ENCODE results near the gene SMYD3.

SMYD3 gene

GRCh38 chr1:246515390-246516005 lies 8.4 kb upstream of the SMYD3 start:
- DNase-seq, result no peak

DNA sequence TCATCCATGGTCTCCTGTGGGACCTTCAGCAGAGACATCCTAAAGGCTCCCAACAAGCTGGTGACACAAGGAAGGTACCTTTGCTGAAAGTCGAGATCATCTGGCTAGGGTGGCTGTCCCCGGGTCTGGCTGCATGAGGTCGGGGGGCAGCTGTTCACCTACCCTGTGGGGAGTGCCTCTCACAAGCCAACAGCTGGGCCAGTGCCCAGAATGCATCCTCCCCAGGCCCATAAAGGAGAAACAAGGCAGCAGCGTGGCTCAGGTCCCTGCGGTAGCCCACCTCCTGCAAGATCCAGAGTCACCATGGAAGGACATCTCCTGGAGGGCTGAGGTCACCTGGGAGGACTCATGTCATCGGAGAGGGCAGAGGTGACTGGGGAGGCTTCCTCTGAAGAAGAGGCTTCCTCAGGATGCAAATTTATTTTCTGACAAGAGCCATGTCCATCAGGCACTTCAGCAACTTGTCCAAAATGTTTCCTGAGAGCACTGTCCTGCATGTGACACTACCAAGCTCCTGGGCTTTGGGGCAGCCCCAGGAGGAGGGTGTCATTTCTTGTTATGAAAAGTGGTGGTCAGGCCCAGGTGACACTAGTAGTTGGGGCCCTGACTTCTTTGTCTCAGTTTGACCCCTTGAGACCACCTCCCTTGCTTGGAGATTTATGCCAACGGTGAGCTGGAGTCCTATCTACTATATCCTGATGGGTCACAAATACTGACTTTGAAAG lies 6.7 kb upstream of the SMYD3 start:
- DNase-seq, result no peak

DNA sequence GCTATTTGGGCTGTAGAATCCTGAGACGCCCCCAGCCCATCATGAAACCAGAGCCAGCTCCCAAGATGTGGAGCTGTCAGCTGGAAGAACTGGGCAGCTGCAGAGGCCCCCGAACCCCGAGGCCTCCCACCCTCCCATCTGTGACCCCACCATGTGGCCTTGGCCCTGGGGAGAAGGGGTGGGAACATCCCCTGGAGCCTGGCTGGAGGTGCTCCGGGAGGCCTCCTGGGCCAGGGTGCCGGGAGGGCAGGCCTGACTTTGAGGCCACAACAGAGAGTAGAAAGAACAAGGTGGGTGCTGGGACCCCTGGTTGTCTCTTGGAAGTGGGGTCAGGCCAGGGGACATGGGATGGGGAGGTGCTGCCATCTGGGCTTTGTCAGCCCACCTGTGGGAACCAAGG lies 6.0 kb upstream of the SMYD3 start:
- DNase-seq, result no peak

- no peak for DNase-seq
These were observed 5.6 kb upstream of the SMYD3 start for GRCh38 chr1:246512635-246513034.

- no peak for DNase-seq
These were observed 5.2 kb upstream of the SMYD3 start for GRCh38 chr1:246512230-246512629.

DNA sequence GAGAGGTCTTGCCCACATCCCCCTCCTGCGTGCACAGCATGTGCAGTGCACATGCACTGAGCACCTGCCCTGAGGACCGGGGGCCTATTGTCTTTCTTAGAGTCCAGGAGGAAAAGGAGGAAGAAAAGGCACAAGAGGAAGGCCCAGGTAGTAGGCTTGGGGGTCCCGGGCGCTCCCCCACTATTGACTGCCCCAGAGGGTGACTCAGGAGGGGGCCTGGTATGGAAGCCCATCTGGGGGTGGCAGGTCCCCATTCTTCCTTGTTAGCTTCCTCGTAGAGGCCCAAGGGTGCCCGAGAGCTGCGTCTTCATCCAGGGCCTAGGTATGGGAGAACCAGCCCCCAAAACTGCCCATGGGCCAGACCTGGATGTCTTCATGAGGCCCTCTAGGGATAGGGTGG lies 4.1 kb upstream of the SMYD3 start:
- DNase-seq, result no peak

GRCh38 chr1:246510147-246511030 lies 3.3 kb upstream of the SMYD3 start:
- DNase-seq, result no peak

GRCh38 chr1:246508897-246509688 lies 2.0 kb upstream of the SMYD3 start:
- no peak for DNase-seq

- DNase-seq, result no peak
These were observed 759 bp downstream of the SMYD3 start for GRCh38 chr1:246506367-246506673.

DNA sequence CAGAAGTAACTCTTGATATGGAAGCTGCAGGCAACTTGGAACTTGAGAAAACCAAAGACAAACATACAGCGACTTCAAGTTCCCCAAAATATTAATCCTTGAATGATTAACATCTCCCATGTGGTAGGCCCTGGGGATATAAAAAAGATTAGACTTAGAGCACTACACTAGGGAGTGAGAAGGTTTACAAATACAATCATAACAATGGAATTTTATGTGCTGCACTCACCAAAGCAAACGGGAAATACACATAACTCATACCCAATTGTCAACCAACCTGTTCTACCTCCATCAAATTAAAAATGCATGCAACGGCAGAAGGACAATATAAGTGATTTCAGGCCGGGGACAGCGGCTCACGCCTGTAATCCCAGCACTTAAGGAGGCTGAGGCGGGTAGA lies 3.7 kb downstream of the SMYD3 start:
- DNase-seq, result no peak

GRCh38 chr1:246497331-246497915 lies 9.7 kb downstream of the SMYD3 start:
- DNase-seq, result no peak

DNA sequence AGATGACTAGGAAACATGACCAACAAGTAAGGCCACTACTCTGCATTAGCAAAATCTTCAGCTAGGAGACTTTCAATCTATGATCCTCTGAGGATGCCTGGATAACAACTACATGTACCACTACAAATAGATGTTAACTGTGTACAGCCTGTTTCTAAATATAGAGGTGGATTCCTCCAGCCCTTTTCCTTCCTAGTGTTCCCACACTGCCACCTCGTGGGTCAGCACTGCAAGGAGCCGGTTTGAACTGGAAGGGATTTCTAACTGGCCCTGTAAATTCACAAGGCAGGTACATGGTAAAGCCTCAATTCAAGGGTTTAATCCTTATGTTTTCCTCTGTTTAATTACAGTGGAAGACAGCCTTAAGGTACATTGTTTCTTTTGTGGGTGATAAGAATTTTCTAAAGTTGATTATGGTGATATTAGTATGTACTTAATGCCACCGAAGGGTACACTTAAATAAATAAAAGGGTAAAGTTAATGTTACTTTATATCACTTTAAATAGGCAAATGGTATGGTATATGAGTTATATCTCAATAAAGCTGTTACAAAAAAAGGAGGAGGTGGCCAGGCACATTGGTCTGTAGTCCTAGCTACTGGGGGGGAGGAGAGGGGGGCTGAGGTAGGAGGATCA lies 14.4 kb downstream of the SMYD3 start:
- no peak for DNase-seq

DNA sequence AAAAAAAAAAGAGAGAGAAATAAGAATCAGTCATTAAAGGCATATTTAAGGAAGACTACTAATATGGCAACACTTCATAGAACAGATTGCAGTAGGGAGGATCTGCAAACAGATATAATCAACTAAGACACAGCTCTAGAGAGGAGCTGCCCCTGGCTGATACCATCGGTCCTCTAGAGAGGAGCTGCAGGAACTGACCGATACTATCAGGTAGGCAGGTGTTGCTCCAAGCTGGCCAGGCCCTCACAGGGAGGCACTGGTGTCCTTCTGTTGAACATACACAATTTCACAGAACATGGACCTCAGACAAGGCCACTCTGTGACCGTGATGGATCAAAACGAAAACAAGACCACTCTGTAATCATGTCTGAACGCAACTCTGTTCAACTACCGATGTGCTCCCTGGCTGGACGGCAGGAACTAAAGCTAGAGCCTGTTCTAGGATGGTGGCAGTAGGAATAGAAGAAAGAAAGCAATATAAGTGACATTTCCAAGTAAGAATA lies 15.5 kb downstream of the SMYD3 start:
- no peak for DNase-seq

- no peak for DNase-seq
These were observed 18.4 kb downstream of the SMYD3 start for GRCh38 chr1:246488674-246489073.

GRCh38 chr1:246483569-246483933 lies 23.5 kb downstream of the SMYD3 start:
- DNase-seq, result no peak

DNA sequence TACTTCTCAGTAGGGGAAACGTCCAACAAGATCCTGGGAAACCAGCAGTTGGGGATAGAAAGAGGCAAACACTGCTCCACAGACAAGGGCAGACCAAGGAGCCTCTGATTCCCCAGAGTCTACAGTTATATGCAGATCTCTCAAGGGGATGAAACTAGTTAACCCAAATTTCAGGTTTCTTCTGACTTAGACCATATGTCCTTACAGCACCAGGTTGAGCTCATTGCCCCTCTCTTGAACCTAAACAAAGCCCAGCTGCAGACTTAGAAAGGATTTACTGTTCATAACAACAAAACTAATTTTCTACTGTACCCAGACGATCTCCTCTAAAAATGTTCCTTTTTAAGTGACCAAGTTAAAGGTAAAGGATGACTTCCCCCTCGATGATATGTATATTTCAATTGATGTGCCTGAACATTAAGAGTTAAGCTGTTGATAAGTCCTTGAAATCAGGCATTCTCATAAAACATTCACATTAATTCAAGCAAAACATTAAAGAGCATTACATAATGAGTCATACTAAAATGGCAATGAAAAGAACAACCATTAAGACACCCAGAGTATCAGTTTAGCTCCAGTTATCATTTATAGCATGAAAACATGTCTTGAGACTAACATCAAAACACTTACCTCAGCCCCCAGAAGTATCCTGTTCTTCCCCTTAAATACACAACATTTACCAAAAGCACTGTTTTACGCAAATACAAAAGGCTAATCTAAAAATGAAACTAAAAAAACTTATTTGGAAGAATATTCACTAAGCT lies 24.1 kb downstream of the SMYD3 start:
- DNase-seq, result no peak

DNA sequence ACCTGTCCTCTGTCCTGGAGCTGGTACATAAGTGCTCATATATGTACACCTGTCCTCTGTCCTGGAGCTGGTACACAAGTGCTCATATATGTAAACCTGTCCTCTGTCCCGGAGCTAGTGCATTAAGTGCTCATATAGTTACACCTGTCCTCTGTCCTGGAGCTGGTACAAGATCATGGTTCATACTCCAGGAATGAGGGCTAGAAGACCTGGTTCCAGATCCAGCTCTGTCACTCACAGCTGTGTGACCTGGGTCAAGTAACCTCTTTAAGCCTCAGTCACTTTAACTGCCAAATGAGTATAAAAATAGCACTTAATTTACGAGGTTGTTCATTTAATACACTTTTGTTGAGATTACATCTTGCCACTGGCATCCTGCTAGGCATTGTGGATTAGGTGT lies 28.0 kb downstream of the SMYD3 start:
- DNase-seq, result no peak

- DNase-seq, result no peak
These were observed 29.4 kb downstream of the SMYD3 start for GRCh38 chr1:246477634-246478033.

GRCh38 chr1:246476771-246477170 lies 30.3 kb downstream of the SMYD3 start:
- DNase-seq, result no peak

DNA sequence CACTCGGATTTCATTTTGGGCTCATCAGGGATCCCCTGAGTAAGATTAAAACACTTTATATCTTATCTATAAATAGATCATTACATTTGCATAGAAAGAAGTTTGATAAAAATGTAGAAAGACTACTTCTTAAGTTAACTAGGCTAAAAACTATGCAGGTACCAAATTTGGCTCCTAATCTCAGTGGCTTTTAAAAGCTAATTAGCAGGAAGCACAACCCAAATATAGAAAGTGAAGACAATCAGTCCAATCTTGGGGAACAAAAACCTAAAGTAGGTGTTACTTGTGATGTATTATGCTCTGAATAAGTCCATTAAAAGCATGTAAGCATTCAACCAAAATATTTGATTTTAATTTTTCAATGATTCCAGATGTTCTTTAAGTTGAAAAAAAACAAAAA lies 35.4 kb downstream of the SMYD3 start:
- no peak for DNase-seq

GRCh38 chr1:246470585-246470984 lies 36.5 kb downstream of the SMYD3 start:
- no peak for DNase-seq

Measured in activated CD8-positive, alpha-beta memory T cell treated with anti-CD3 and anti-CD28 coated beads for 24 hours (primary cell).